ENCODE results near the gene CEP170B.

The CEP170B gene

DNA sequence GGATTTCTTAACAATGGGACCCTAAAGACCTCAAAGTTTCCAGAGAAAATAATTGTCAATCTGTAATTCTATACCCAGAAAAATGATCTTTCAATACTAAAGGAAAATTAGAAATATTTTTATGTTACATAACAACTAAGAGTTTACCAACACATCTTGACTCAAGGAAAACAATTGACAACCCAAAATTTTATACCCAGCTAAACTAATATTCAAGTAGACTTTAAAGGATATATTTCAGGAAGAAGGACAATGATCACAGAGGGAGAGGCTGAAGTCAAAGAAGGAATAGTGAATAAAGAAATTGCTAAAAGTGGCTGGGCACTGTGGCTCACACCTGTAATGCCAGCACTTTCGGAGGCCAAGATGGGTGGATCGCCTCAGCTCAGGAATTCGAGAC lies 47.0 kb downstream of the CEP170B start:
- Histone ChIP-seq H3K36me3 (ENCODE audit: insufficient read depth, low read length) (no peaks in the 10 kb centered on the region; the same call in 1 of the 2 replicates), H3K4me1 (ENCODE audit: insufficient read depth, low read length, severe bottlenecking) (no peaks in the 10 kb centered on the region), H3K27me3 (ENCODE audit: insufficient read depth, low read length) (peaks cover 19% of the 10 kb centered on the region; the same call in 1 of the 2 replicates), H3K27ac (ENCODE audit: low read depth, low read length, poor library complexity, severe bottlenecking) (no peak overlapping the region), H3K9ac (ENCODE audit: low read length) (no peak overlapping the region), H3K79me2 (ENCODE audit: insufficient read depth, low read length) (no peaks in the 10 kb centered on the region), H2AFZ (ENCODE audit: low read length) (no peak overlapping the region), H3K9me2 (ENCODE audit: low read depth, low read length) (no peaks in the 10 kb centered on the region), H3K4me3 (ENCODE audit: low read depth, low read length, poor library complexity, severe bottlenecking) (no peak overlapping the region), H3F3A (ENCODE audit: insufficient read depth, low read length) (no peaks in the 10 kb centered on the region), H3K4me2 (ENCODE audit: low read length) (no peak overlapping the region), H3K9me3 (ENCODE audit: low read length) (peaks cover 14% of the 10 kb centered on the region), H4K20me1 (ENCODE audit: insufficient read depth, low read length) (no peaks in the 10 kb centered on the region)
- TF ChIP-seq, protein P1, sequence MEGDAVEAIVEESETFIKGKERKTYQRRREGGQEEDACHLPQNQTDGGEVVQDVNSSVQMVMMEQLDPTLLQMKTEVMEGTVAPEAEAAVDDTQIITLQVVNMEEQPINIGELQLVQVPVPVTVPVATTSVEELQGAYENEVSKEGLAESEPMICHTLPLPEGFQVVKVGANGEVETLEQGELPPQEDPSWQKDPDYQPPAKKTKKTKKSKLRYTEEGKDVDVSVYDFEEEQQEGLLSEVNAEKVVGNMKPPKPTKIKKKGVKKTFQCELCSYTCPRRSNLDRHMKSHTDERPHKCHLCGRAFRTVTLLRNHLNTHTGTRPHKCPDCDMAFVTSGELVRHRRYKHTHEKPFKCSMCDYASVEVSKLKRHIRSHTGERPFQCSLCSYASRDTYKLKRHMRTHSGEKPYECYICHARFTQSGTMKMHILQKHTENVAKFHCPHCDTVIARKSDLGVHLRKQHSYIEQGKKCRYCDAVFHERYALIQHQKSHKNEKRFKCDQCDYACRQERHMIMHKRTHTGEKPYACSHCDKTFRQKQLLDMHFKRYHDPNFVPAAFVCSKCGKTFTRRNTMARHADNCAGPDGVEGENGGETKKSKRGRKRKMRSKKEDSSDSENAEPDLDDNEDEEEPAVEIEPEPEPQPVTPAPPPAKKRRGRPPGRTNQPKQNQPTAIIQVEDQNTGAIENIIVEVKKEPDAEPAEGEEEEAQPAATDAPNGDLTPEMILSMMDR (IDR thresholded peaks at IDR 0.05; ENCODE audit: low read length), result no peak
- no peak for TF ChIP-seq EZH2 (IDR thresholded peaks at IDR 0.05; ENCODE audit: borderline replicate concordance, low read length)

DNA sequence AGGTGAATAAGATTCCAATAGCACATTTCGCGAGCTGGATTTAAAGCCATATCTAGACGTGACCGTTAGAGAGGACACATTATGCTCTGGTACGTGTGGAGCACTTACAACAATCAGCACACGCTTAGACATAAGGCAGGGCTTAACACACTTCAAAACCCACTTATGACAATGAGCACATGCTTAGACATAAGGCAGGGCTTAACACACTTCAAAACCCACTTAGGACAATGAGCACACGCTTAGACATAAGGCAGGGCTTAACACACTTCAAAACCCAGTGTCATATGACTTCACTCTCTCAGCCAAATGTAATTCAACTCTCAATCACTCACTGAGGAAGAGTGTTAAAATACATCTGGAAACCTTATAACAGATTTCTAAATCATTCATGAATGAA lies 48.4 kb downstream of the CEP170B start:
- Histone ChIP-seq H3K36me3 (ENCODE audit: insufficient read depth, low read length) (no peaks in the 10 kb centered on the region; the same call in 1 of the 2 replicates), H3F3A (ENCODE audit: insufficient read depth, low read length) (no peaks in the 10 kb centered on the region), H3K9me3 (ENCODE audit: low read length) (peaks cover 14% of the 10 kb centered on the region), H3K9me2 (ENCODE audit: low read depth, low read length) (no peaks in the 10 kb centered on the region), H3K4me1 (ENCODE audit: insufficient read depth, low read length, severe bottlenecking) (no peaks in the 10 kb centered on the region), H3K4me2 (ENCODE audit: low read length) (no peak overlapping the region), H3K9ac (ENCODE audit: low read length) (no peak overlapping the region), H4K20me1 (ENCODE audit: insufficient read depth, low read length) (no peaks in the 10 kb centered on the region), H3K27me3 (ENCODE audit: insufficient read depth, low read length) (peaks cover 11% of the 10 kb centered on the region; the same call in 1 of the 2 replicates), H3K4me3 (ENCODE audit: low read depth, low read length, poor library complexity, severe bottlenecking) (no peak overlapping the region), H3K27ac (ENCODE audit: low read depth, low read length, poor library complexity, severe bottlenecking) (no peak overlapping the region), H2AFZ (ENCODE audit: low read length) (no peak overlapping the region), H3K79me2 (ENCODE audit: insufficient read depth, low read length) (no peaks in the 10 kb centered on the region)
- no peak for TF ChIP-seq EZH2 (IDR thresholded peaks at IDR 0.05; ENCODE audit: borderline replicate concordance, low read length)
- TF ChIP-seq, protein P1 (IDR thresholded peaks at IDR 0.05; ENCODE audit: low read length), result no peak

DNA sequence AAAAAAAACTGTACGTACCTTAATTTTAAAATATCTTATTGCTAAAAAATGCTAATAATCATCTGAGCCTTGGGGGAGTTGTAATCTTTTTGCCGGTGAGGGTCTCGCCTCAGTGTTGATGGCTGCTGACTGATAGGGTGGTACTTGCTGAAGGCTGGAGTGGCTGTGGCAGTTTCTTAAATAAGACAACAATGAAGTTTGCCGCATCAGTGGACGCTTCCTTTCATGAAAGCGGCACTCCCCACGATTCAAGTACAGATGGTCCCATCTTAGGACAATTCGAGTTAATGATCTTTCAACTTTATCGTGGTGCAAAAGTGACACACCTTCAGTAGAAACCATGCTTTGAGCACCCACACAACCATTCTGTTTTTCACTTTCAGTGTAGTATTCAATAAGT lies 52.0 kb downstream of the CEP170B start:
- Histone ChIP-seq H2AFZ (ENCODE audit: low read length) (no peak overlapping the region), H3K9me2 (ENCODE audit: low read depth, low read length) (no peaks in the 10 kb centered on the region), H3K4me2 (ENCODE audit: low read length) (no peak overlapping the region), H3K36me3 (ENCODE audit: insufficient read depth, low read length) (no peaks in the 10 kb centered on the region; the same call in 1 of the 2 replicates), H3K79me2 (ENCODE audit: insufficient read depth, low read length) (no peaks in the 10 kb centered on the region), H3K9ac (ENCODE audit: low read length) (no peak overlapping the region), H3F3A (ENCODE audit: insufficient read depth, low read length) (no peaks in the 10 kb centered on the region), H4K20me1 (ENCODE audit: insufficient read depth, low read length) (no peaks in the 10 kb centered on the region), H3K27me3 (ENCODE audit: insufficient read depth, low read length) (peaks cover 4% of the 10 kb centered on the region; the same call in 1 of the 2 replicates), H3K4me1 (ENCODE audit: insufficient read depth, low read length, severe bottlenecking) (no peaks in the 10 kb centered on the region), H3K9me3 (ENCODE audit: low read length) (peaks cover 3% of the 10 kb centered on the region; the same call in 1 of the 2 replicates), H3K27ac (ENCODE audit: low read depth, low read length, poor library complexity, severe bottlenecking) (no peak overlapping the region), H3K4me3 (ENCODE audit: low read depth, low read length, poor library complexity, severe bottlenecking) (no peak overlapping the region)
- TF ChIP-seq EZH2 (IDR thresholded peaks at IDR 0.05; ENCODE audit: borderline replicate concordance, low read length), result no peak
- TF ChIP-seq, protein P1 (IDR thresholded peaks at IDR 0.05; ENCODE audit: low read length), result no peak
